IPS-18a (cell line): ENCODE results near the gene GPC6.

Experiments
- H3K27ac ChIP-seq: one replicate; pipeline ENCODE4 v1.5.1; 2013; ENCODE audit warnings: low read length
- H3K27me3 ChIP-seq: one replicate; pipeline ENCODE4 v1.6.1; 2013; ENCODE audit warnings: mild to moderate bottlenecking, low read length; ENCODE audit not compliant: control insufficient read depth, insufficient read depth
- H3K36me3 ChIP-seq: one replicate; pipeline ENCODE4 v1.6.1; 2013; ENCODE audit warnings: low read depth, low read length; ENCODE audit not compliant: control insufficient read depth
- H3K4me1 ChIP-seq: one replicate; pipeline ENCODE4 v1.6.1; 2013; ENCODE audit warnings: low read depth, low read length; ENCODE audit not compliant: control insufficient read depth
- H3K4me3 ChIP-seq: one replicate; pipeline ENCODE4 v1.5.1; 2013; ENCODE audit warnings: low read length
- H3K9ac ChIP-seq: one replicate; pipeline ENCODE4 v1.6.1; 2013; ENCODE audit warnings: mild to moderate bottlenecking, low read length, moderate library complexity
- H3K9me3 ChIP-seq: one replicate; pipeline ENCODE4 v1.6.1; 2013; ENCODE audit warnings: low read depth, low read length; ENCODE audit not compliant: control insufficient read depth

Gene GPC6

GRCh38 chr13:93847162-93847561 lies 620.6 kb downstream of the GPC6 start:
- Histone ChIP-seq H3K27me3 (no peaks in the 10 kb centered on the region), H3K36me3 (no peaks in the 10 kb centered on the region), H3K4me1 (peaks cover 3% of the 10 kb centered on the region), H3K9ac (no peak overlapping the region), H3K9me3 (no peaks in the 10 kb centered on the region), H3K4me3 (no peak overlapping the region), H3K27ac (no peak overlapping the region)

DNA sequence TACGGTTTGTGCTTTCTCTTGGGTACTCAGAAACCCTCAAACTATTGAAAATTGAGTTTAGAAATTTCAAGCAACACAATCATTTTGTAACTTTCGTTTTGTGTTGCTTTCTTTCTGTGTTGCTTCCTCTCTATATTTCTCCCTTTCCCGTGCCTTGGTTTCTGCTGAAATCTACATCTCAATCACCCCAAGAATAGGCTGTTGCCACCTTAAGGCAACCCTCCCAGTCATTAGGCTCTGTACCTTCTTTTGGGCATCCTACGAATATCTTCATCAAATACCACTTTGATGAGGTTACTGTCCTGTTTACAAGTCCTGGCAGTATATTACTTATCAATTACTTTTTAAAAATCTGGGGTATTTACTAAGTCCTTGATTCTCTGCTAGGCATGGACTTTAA lies 621.6 kb downstream of the GPC6 start:
- H3K27ac ChIP-seq, result no peak overlapping the region

GRCh38 chr13:93851236-93851635 lies 624.6 kb downstream of the GPC6 start:
- Histone ChIP-seq H3K4me3 (no peak overlapping the region), H3K27me3 (no peaks in the 10 kb centered on the region), H3K36me3 (no peaks in the 10 kb centered on the region), H3K27ac (no peak overlapping the region), H3K4me1 (peaks cover 3% of the 10 kb centered on the region), H3K9me3 (no peaks in the 10 kb centered on the region), H3K9ac (no peak overlapping the region)

More for the DNA sequence above, 621.6 kb downstream of the GPC6 start:
- Histone ChIP-seq H3K9me3 (no peaks in the 10 kb centered on the region), H3K4me3 (no peak overlapping the region), H3K9ac (no peak overlapping the region), H3K27me3 (no peaks in the 10 kb centered on the region), H3K4me1 (peaks cover 3% of the 10 kb centered on the region), H3K36me3 (no peaks in the 10 kb centered on the region)

DNA sequence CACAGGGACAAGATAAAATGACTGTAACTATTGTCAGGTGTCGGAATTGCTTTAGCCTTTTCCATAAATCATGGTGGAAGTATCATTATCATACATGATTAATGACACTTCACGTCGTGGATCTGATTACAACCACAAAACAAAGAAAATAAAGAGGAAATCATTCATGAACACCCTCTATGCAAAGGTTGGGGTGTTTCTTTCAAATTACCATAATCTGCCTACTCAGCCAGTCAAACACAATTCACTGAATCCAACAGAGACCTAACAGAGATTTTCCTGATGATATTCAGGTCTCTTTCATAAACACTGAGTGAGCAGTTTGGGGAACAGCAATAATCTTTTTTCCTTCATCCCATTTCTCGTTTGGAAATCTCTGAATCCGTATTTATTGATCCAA lies 627.3 kb downstream of the GPC6 start:
- H3K9ac ChIP-seq, result no peak overlapping the region
- no peaks in the 10 kb centered on the region for H3K27me3 ChIP-seq
- no peak overlapping the region for H3K4me3 ChIP-seq
- H3K36me3 ChIP-seq, result no peaks in the 10 kb centered on the region
- no peaks in the 10 kb centered on the region for H3K4me1 ChIP-seq
- no peaks in the 10 kb centered on the region for H3K9me3 ChIP-seq
- H3K27ac ChIP-seq, result no peak overlapping the region

- no peaks in the 10 kb centered on the region for H3K4me1 ChIP-seq
- no peak overlapping the region for H3K9ac ChIP-seq
- H3K27ac ChIP-seq, result no peak overlapping the region
- no peak overlapping the region for H3K4me3 ChIP-seq
- H3K36me3 ChIP-seq, result no peaks in the 10 kb centered on the region
- H3K9me3 ChIP-seq, result no peaks in the 10 kb centered on the region
- no peaks in the 10 kb centered on the region for H3K27me3 ChIP-seq
Measured at GRCh38 chr13:93857126-93857525, 630.5 kb downstream of the GPC6 start.

DNA sequence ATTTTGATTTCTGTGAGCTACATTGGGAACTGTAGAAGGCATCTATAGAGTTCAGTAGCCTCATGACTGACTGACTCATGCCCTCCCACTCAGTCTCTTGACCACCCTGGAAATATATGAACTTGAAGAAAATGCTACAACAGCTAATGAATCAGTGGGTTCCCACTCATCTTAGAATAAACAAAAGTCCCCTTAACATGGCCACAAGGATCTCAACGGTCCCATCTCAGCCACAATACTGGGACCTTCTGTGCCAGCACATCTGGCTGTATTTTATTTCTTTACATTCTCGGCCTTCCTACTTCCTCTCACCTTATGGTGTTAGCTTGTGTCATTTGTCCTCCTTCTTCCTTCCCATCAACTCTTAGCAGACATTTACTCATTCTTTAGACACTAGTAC lies 633.1 kb downstream of the GPC6 start:
- Histone ChIP-seq H3K9me3 (no peaks in the 10 kb centered on the region), H3K27ac (no peak overlapping the region)

GRCh38 chr13:93861818-93862217 lies 635.2 kb downstream of the GPC6 start:
- Histone ChIP-seq H3K36me3 (no peaks in the 10 kb centered on the region), H3K9me3 (no peaks in the 10 kb centered on the region), H3K27me3 (no peaks in the 10 kb centered on the region), H3K4me1 (no peaks in the 10 kb centered on the region), H3K4me3 (no peak overlapping the region), H3K9ac (no peak overlapping the region), H3K27ac (no peak overlapping the region)

More for the DNA sequence above, 633.1 kb downstream of the GPC6 start:
- Histone ChIP-seq H3K27me3 (no peaks in the 10 kb centered on the region), H3K9ac (no peak overlapping the region), H3K36me3 (no peaks in the 10 kb centered on the region), H3K4me3 (no peak overlapping the region), H3K4me1 (no peaks in the 10 kb centered on the region)

- Histone ChIP-seq H3K9ac (no peak overlapping the region), H3K4me3 (no peak overlapping the region), H3K27me3 (no peaks in the 10 kb centered on the region), H3K27ac (no peak overlapping the region), H3K9me3 (no peaks in the 10 kb centered on the region), H3K4me1 (no peaks in the 10 kb centered on the region), H3K36me3 (no peaks in the 10 kb centered on the region)
Measured at GRCh38 chr13:93862259-93862658, 635.7 kb downstream of the GPC6 start.

DNA sequence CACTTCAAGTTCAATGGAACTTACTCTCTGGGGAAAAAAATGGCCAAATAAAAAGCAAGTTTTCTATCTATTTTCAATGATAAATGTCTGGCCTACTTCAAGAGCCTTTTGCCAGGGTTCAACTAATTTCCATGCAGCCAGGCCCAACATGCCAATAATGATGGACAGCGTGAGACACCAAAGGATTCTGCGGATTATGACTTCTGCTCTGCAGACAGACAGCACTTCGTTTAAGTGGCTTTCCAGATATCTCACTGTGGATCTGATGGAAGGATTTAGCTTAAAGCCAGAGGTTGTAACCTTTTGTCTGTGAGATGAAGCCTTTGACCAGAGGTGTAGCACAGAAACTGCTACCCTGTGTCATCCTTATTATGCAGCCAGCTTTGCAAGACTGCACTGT lies 638.6 kb downstream of the GPC6 start:
- no peaks in the 10 kb centered on the region for H3K4me1 ChIP-seq
- no peak overlapping the region for H3K9ac ChIP-seq
- no peaks in the 10 kb centered on the region for H3K27me3 ChIP-seq
- no peak overlapping the region for H3K4me3 ChIP-seq
- H3K9me3 ChIP-seq, result no peaks in the 10 kb centered on the region
- H3K36me3 ChIP-seq, result no peaks in the 10 kb centered on the region
- no peak overlapping the region for H3K27ac ChIP-seq

- Histone ChIP-seq H3K36me3 (no peaks in the 10 kb centered on the region), H3K4me3 (no peak overlapping the region), H3K9me3 (no peaks in the 10 kb centered on the region), H3K4me1 (no peaks in the 10 kb centered on the region), H3K27ac (no peak overlapping the region), H3K27me3 (no peaks in the 10 kb centered on the region), H3K9ac (no peak overlapping the region)
Measured at GRCh38 chr13:93867481-93867880, 640.9 kb downstream of the GPC6 start.

DNA sequence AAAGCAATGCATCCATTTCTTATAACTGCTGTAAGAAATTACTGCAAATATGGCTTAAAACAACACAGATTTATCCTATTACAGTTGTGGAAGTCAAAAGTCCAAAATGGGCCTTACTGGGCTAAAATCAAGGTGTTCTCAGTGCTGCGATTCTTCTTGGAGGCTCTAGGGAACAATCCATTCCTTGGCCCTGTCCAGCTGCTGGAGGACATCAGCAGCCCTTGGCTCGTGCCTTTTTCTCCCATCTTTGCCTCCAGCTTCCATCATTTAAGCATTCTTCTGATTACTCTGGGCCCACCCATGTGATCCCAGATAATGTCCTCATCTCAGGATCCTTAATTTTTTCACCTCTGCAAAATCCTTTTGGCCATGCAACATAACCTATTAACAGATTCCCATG lies 645.8 kb downstream of the GPC6 start:
- Histone ChIP-seq H3K36me3 (no peaks in the 10 kb centered on the region), H3K27ac (no peak overlapping the region), H3K27me3 (no peaks in the 10 kb centered on the region), H3K9ac (no peak overlapping the region), H3K9me3 (no peaks in the 10 kb centered on the region), H3K4me3 (no peak overlapping the region), H3K4me1 (no peaks in the 10 kb centered on the region)

- no peak overlapping the region for H3K9ac ChIP-seq
- no peaks in the 10 kb centered on the region for H3K9me3 ChIP-seq
- H3K27me3 ChIP-seq, result no peaks in the 10 kb centered on the region
- no peak overlapping the region for H3K4me3 ChIP-seq
- no peak overlapping the region for H3K27ac ChIP-seq
- H3K36me3 ChIP-seq, result no peaks in the 10 kb centered on the region
- no peaks in the 10 kb centered on the region for H3K4me1 ChIP-seq
Measured at GRCh38 chr13:93872786-93873347, 646.3 kb downstream of the GPC6 start.
